ENCODE measurements around the gene CRTC1. TPM values are rescaled to one million over a fixed set of nuclear protein-coding genes. Genes with fewer than 3 reads are reported as not detected.

The CRTC1 gene
- total RNA-seq, 1 experiment from 2014 or later, result 19.0 TPM

DNA sequence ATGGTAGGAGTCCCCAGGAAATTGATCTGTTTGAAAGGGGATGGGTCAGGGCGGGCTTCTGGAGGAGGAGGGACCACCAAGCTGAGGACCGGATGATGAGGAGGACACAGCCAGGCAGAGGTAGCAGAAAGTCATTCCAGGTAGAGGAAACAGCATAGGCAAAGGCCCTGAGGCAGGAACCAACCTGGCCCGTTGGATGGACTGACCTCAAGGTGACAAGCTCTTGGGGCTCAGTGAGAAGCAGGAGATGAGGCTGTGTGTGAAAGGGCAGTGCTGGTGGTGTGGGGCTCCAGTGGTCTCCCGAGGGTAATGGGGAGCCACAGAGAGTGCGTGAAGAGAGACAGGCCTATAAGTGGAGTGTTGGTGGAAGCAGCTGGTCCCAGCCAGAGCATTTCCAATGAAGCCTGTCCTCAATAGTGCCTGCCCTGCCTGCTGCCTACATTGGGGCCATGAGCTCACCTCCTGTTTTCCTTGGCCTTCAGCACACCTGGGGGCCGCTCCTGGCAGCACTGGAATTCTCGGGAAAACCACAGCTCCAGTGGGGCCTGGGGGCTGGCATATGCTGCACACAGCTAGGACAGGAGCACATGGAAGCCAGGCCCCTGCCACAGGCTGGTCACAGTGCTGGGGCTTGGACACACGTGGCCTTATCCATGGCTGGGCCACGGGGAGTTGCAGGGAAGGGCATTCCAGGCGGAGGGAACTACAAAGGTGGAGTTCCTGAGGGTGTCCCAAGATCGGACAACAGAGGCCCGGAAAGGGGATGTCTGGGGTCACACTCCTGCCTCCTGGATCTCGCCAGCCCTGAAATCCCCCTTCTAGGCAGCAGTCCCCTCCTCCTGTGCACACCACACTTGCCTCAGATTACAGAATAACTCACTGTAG lies 109.9 kb downstream of the CRTC1 start:
- Mint-ChIP-seq H3K4me3 (no peak overlapping the region), H3K27ac (no peak overlapping the region), H3K36me3 (ENCODE audit: insufficient read depth in 1 of 3, low read depth in 3 of 3) (no peaks in the 10 kb centered on the region; a peak in 1 of 7 replicates), H3K4me1 (peaks cover 9 to 23% of the 10 kb centered on the region in 2 experiments), H3K27me3 (ENCODE audit: low read depth) (peaks cover 70% of the 10 kb centered on the region), H3K9me3 (peaks cover 0 to 6% of the 10 kb centered on the region in 2 experiments; a peak in 3 of 5 replicates)
- H2AK5ac ChIP-seq (ENCODE audit: insufficient read length, low read length), result no peak overlapping the region
- no peak overlapping the region for H2BK15ac ChIP-seq (ENCODE audit: low read depth, low read length)
- H4K8ac ChIP-seq (replicated peaks; ENCODE audit: insufficient read length, low read depth, low read length), result no peak overlapping the region
- H4K5ac ChIP-seq (ENCODE audit: insufficient read length, low read depth, low read length), result no peak overlapping the region
- no peak overlapping the region for H3K4ac ChIP-seq (ENCODE audit: low read depth, low read length)
- H4K91ac ChIP-seq (ENCODE audit: insufficient read length, low read depth, low read length), result no peak overlapping the region
- H3K4me2 ChIP-seq (ENCODE audit: insufficient read depth, insufficient read length, low read length), result no peak overlapping the region
- no peak overlapping the region for H2BK12ac ChIP-seq (ENCODE audit: insufficient read length, low read depth, low read length)
- H2BK120ac ChIP-seq (ENCODE audit: low read depth, low read length, poor library complexity, severe bottlenecking), result no peak overlapping the region
- TF ChIP-seq, protein P1, sequence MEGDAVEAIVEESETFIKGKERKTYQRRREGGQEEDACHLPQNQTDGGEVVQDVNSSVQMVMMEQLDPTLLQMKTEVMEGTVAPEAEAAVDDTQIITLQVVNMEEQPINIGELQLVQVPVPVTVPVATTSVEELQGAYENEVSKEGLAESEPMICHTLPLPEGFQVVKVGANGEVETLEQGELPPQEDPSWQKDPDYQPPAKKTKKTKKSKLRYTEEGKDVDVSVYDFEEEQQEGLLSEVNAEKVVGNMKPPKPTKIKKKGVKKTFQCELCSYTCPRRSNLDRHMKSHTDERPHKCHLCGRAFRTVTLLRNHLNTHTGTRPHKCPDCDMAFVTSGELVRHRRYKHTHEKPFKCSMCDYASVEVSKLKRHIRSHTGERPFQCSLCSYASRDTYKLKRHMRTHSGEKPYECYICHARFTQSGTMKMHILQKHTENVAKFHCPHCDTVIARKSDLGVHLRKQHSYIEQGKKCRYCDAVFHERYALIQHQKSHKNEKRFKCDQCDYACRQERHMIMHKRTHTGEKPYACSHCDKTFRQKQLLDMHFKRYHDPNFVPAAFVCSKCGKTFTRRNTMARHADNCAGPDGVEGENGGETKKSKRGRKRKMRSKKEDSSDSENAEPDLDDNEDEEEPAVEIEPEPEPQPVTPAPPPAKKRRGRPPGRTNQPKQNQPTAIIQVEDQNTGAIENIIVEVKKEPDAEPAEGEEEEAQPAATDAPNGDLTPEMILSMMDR (conservative IDR thresholded peaks at IDR 0.05), result no peak
- no CpG with 5 or more reads among the region's 13 CpGs for WGBS (ENCODE audit: extremely low coverage, insufficient read length, low lambda C conversion rate)
- peaks cover 67% of the 10 kb centered on the region for H3K27me3 ChIP-seq (ENCODE audit: insufficient read depth, low read length)
- no peaks in the 10 kb centered on the region for H3K9me3 ChIP-seq (ENCODE audit: control insufficient read depth, low read depth, low read length)
- no peak overlapping the region for H3K9ac ChIP-seq (ENCODE audit: extremely low read depth, insufficient read length, low read length)
- H2AFZ ChIP-seq (ENCODE audit: low read length), result no peak overlapping the region
- H3K18ac ChIP-seq (ENCODE audit: insufficient read length, low read depth, low read length), result no peak overlapping the region
- no peak overlapping the region for H3T11ph ChIP-seq (ENCODE audit: low read length)
- H3K79me1 ChIP-seq (ENCODE audit: insufficient read depth, low read depth, low read length, poor library complexity, severe bottlenecking), result no peaks in the 10 kb centered on the region
- no peaks in the 10 kb centered on the region for H3K4me1 ChIP-seq (ENCODE audit: insufficient read depth, low read length)
- no peak for DNase-seq
- H3K23ac ChIP-seq (ENCODE audit: insufficient read length, low read depth, low read length), result no peak overlapping the region
- H3K79me2 ChIP-seq (ENCODE audit: insufficient read depth, low read length), result no peaks in the 10 kb centered on the region
- no peak overlapping the region for H2BK5ac ChIP-seq (ENCODE audit: insufficient read length, low read length)
- no peak overlapping the region for H2BK20ac ChIP-seq (ENCODE audit: low read depth, low read length, poor library complexity, severe bottlenecking)
- H3K56ac ChIP-seq (ENCODE audit: insufficient read length, low read depth, low read length), result no peak overlapping the region
- no peak overlapping the region for H3K27ac ChIP-seq (ENCODE audit: insufficient read length, low read depth, low read length)
- no peaks in the 10 kb centered on the region for H4K20me1 ChIP-seq (ENCODE audit: control insufficient read depth, insufficient read depth, insufficient read length)
- H3K14ac ChIP-seq (ENCODE audit: insufficient read depth, low read length), result no peak overlapping the region
- peaks cover 13% of the 10 kb centered on the region for H3K23me2 ChIP-seq (ENCODE audit: insufficient read length, low read depth, low read length, poor library complexity, severe bottlenecking)

All from H9 (cell line).